Liver (tissue), 9 donors: ENCODE measurements around the gene NHS. TPM values are rescaled to one million over a fixed set of nuclear protein-coding genes. Genes with fewer than 3 reads are reported as not detected.
A peak's percentile ranks its signal among the peaks of the same experiment; 100 is the strongest.

ENCODE experiments used
- DNase-seq: peaks from one replicate; pipeline ENCODE4 v3.0.0-alpha.2; 2017; ENCODE audit warnings: low spot score
- H3K27ac ChIP-seq, 2 donors: one replicate each; pipeline ENCODE4 v1.7.0; 2013; ENCODE audit warnings: inconsistent platforms in 2 of 2, low read length in 2 of 2, control low read depth in 1 of 2, low read depth in 1 of 2, mild to moderate bottlenecking in 1 of 2
- H3K27me3 ChIP-seq, 4 donors: one replicate each; pipeline versions ENCODE4 v1.6.1 to v1.7.0; 2013; ENCODE audit warnings: low read length in 3 of 4, inconsistent platforms in 1 of 4, mild to moderate bottlenecking in 1 of 4, moderate library complexity in 1 of 4; ENCODE audit not compliant: control insufficient read depth in 4 of 4, insufficient read depth in 4 of 4
- H3K36me3 ChIP-seq, 4 donors: one replicate each; pipeline versions ENCODE4 v1.6.1 to v1.7.0; 2013; ENCODE audit warnings: low read length in 3 of 4, mild to moderate bottlenecking in 3 of 4, low read depth in 1 of 4, moderate library complexity in 1 of 4; ENCODE audit not compliant: control insufficient read depth in 4 of 4, insufficient read depth in 3 of 4
- H3K4me1 ChIP-seq, 4 donors: one replicate each; pipeline versions ENCODE4 v1.6.1 to v1.7.0; 2013; ENCODE audit warnings: low read length in 3 of 4, mild to moderate bottlenecking in 3 of 4, moderate library complexity in 1 of 4; ENCODE audit not compliant: control insufficient read depth in 4 of 4, insufficient read depth in 4 of 4
- H3K4me3 ChIP-seq, 3 donors: one replicate each; pipeline versions ENCODE4 v1.6.1 to v1.7.0; 2013; ENCODE audit warnings: low read length in 3 of 3, control low read depth in 1 of 3, low read depth in 1 of 3, mild to moderate bottlenecking in 1 of 3
- H3K9ac ChIP-seq, 2 donors: one replicate each; pipeline ENCODE4 v1.7.0; 2013; ENCODE audit warnings: low read length in 2 of 2, mild to moderate bottlenecking in 2 of 2, moderate library complexity in 2 of 2, control low read depth in 1 of 2, low read depth in 1 of 2
- H3K9me3 ChIP-seq, 4 donors: one replicate each; pipeline versions ENCODE4 v1.6.1 to v1.7.0; 2013; ENCODE audit warnings: low read length in 3 of 4; ENCODE audit not compliant: control insufficient read depth in 4 of 4
- CTCF ChIP-seq: fragments of 150-350 bp; IDR thresholded peaks from 2 replicates; pipeline ENCODE4 v1.5.1; 2017; ENCODE audit warnings: improper control_type of control experiment, low read depth, low read length; ENCODE audit not compliant: missing input control
- FOXA1 ChIP-seq: IDR thresholded peaks from 2 replicates; pipeline ENCODE4 v1.6.1; 2016; ENCODE audit warnings: antibody characterized with exemption
- FOXA2 ChIP-seq: IDR thresholded peaks from 2 replicates; pipeline ENCODE4 v1.6.1; 2016; ENCODE audit warnings: antibody characterized with exemption
- HNF4A ChIP-seq, 2 donors: conservative IDR thresholded peaks; 2 replicates each; pipeline ENCODE4 v1.6.1; 2016; ENCODE audit warnings: antibody characterized with exemption in 2 of 2, mild to moderate bottlenecking in 2 of 2
- MAX ChIP-seq: IDR thresholded peaks from 2 replicates; pipeline ENCODE4 v1.6.1; 2016; ENCODE audit warnings: antibody characterized with exemption
- RAD21 ChIP-seq, 2 donors: IDR thresholded peaks; 2 replicates each; pipeline ENCODE4 v1.6.1; 2016; ENCODE audit warnings: antibody characterized with exemption in 2 of 2, mild to moderate bottlenecking in 2 of 2
- REST ChIP-seq: IDR thresholded peaks from 2 replicates; pipeline ENCODE4 v1.6.1; 2016; ENCODE audit warnings: antibody characterized with exemption, mild to moderate bottlenecking
- RXRA ChIP-seq, 2 donors: IDR thresholded peaks; 2 replicates each; pipeline ENCODE4 v1.6.1; 2017 to 2018; ENCODE audit warnings: antibody characterized with exemption in 2 of 2, mild to moderate bottlenecking in 1 of 2
- SP1 ChIP-seq: IDR thresholded peaks from 2 replicates; pipeline ENCODE4 v1.6.1; 2018; ENCODE audit warnings: antibody characterized with exemption, mild to moderate bottlenecking
- TAF1 ChIP-seq: conservative IDR thresholded peaks from 2 replicates; pipeline ENCODE4 v1.6.1; 2016; ENCODE audit warnings: antibody characterized with exemption, mild to moderate bottlenecking
- WGBS: extraction: QIAGEN DNeasy Blood & Tissue Kit; methylation state at CpG from one replicate; pipeline ENCODE4 v1.1.7; 2013; 5-methylcytosine and 5-hydroxymethylcytosine counted together
- polyA plus RNA-seq, 2 donors: library from polyadenylated mRNA; stranded (reverse) in 1 of 2; unstranded in 1 of 2; fragments of 200-250 nt in 1 of 2; fragments of >200 nt in 1 of 2; fragmentation: Nextera tagmentation in 1 of 2; extraction: Ambion mirVana in 1 of 2; gene quantifications; one replicate each; pipeline versions ENCODE4 v1.2.1 to v1.2.3, GENCODE V29; 2013 to 2015
- total RNA-seq, 2 donors: library from RNA; depleted of rRNA; stranded (reverse); fragments of >200 nt; gene quantifications; one replicate each; pipeline ENCODE4 v1.2.3, GENCODE V29; 2014
- TF ChIP-seq, protein P1 (sequence below): IDR thresholded peaks from 2 replicates; pipeline ENCODE4 v1.6.1; 2016; ENCODE audit warnings: antibody characterized with exemption
- donor health status: healthy.
- donor health status: healthy.
- donor health status: healthy.
- donor health status: healthy.
- donor health status: healthy.

The NHS gene
- total and polyA plus RNA-seq, 4 donors = 0.03 to 0.17 (median 0.10) TPM

GRCh38 chrX:17588303-17588702 lies 213.3 kb downstream of the NHS start:
- 70% methylated on average over 3 of the region's 3 CpGs for WGBS
- Histone ChIP-seq H3K36me3 (no peaks in the 10 kb centered on the region), H3K4me1 (no peaks in the 10 kb centered on the region), H3K9me3 (no peaks in the 10 kb centered on the region), H3K4me3 (no peak overlapping the region), H3K27me3 (no peaks in the 10 kb centered on the region), H3K9ac (no peak overlapping the region), H3K27ac (no peak overlapping the region)
- TF ChIP-seq TAF1 (no peak), MAX (no peak), FOXA2 (no peak), SP1 (no peak), REST (no peak), FOXA1 (no peak), RXRA (IDR thresholded peaks at IDR 0.05) (no peak), RAD21 (IDR thresholded peaks at IDR 0.05) (no peak), HNF4A (conservative IDR thresholded peaks at IDR 0.05) (no peak)
- TF ChIP-seq, protein P1, sequence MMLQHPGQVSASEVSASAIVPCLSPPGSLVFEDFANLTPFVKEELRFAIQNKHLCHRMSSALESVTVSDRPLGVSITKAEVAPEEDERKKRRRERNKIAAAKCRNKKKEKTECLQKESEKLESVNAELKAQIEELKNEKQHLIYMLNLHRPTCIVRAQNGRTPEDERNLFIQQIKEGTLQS = no peak
- no peak for DNase-seq

GRCh38 chrX:17590892-17591740 lies 216.1 kb downstream of the NHS start:
- DNase-seq = peak; percentile 37
- H3K9me3 ChIP-seq = no peaks in the 10 kb centered on the region
- no peaks in the 10 kb centered on the region for H3K27me3 ChIP-seq
- H3K36me3 ChIP-seq = no peaks in the 10 kb centered on the region
- TF ChIP-seq REST = no peak
- TF ChIP-seq HNF4A (conservative IDR thresholded peaks at IDR 0.05) = no peak
- TF ChIP-seq RAD21 (IDR thresholded peaks at IDR 0.05) = peak; percentile 74 to 88
- peak; percentile 61 for TF ChIP-seq CTCF
- WGBS = 40% methylated on average over 9 of the region's 9 CpGs
- H3K27ac ChIP-seq = no peak overlapping the region
- no peak overlapping the region for H3K9ac ChIP-seq
- H3K4me1 ChIP-seq = peaks cover 0 to 4% (median 0%) of the 10 kb centered on the region in 4 donors
- no peak overlapping the region for H3K4me3 ChIP-seq
